NCI-H1436 treated with DMSO at 0.1 percent for 48 hours (cell line): ENCODE measurements around the gene C2CD4C.
"Not testable (repeated sequence)": the region's sequence is repeated elsewhere in the genome, so short reads cannot be mapped to it uniquely, and the experiment has no call there.

Source experiments
- DNase-seq: peaks from one replicate; lab custom pipeline; 2025; lab: John Stamatoyannopoulos, UW

C2CD4C gene

DNA sequence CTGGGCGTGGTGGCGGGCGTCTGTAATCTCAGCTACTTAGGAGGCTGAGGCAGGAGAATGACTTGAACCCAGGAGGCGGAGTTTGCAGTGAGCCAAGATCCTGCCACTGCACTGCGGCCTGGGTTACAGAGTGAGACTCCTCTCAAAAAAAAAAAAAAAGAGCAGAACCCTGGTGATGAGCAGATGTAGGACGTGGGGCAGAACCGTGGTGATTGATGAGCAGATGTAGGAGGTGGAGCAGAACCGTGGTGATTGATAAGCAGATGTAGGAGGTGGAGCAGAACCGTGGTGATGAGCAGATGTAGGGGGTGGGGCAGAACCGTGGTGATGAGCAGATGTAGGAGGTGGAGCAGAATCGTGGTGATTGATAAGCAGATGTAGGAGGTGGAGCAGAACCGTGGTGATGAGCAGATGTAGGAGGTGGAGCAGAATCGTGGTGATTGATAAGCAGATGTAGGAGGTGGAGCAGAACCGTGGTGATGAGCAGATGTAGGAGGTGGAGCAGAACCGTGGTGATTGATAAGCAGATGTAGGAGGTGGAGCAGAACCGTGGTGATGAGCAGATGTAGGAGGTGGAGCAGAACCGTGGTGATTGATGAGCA, 28.2 kb downstream of the C2CD4C start:
- DNase-seq: not testable (repeated sequence)

DNA sequence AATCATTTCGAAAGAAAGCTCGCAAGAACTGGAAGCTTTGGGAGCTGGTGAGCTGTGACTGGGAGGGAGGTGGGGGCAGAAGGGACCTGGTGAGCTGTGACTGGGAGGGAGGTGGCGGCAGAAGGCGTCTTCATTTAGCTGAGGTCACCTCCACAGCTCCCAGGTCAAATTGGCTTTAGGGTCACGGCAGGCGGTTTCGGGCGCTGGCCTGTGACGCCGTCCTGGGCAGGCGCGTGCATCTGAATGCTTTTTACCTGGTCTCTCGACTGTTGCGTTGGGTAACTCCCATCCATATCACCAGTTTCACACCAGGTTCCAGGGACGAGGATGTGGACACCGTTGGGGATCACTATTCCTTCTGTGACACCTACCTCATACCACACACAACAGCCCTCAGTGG, 29.2 kb downstream of the C2CD4C start:
- no peak for DNase-seq

DNA sequence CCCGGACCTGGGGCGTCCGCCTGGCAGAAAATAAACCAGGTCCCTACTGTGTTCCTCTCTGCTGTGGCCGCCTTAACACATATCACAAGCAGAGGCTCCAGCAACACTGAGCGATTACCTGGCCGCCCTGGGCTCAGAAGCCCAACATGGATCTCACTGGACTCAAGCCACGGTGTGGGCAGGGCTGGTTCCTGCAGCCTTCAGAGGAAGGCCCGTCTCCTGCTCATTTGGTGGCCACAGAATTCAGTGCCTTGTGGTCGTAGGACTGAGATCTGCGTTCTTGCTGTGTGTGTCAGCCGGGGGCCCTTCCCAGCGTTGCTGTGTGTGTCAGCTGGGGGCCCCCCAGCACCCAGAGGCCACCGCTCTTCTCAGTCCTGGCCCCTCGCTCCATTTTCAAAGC, 30.2 kb downstream of the C2CD4C start:
- no peak for DNase-seq

DNA sequence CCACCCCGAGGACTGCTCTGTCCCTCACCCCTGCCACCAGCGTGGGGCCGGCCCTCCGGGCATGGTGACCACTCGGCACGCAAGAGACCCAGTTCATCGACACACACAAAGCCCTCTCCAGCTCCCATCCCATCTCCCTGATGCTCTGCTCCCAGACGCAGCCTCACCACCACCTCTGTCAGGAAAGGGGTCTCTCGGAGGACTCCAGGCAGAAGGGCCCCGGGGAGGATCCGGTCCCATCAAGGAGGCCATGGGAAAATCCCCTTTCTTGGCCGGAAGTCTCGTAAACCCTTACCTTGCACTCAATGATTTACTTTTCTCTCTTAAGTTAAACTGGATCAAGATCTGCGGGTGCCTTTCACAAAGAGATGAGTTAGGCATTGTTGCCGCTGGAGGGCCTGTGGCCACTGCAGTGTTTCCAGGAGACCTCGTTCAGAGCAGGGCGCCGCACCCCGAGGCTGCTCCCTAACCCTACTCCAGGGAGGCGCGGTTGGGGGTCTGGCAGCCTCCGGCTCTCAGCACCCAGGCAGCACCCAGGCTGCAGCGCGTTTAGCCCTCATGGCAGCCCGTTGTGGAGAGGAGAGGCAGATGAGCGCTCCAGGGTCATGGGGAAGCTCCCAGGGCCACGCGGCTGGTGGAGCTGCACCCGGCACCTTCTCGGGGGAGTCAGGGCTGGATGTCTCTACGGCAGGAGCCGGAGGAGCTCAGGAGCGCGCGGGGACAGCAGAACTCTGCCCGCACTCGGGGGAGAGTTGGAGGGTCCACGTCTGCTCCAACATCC, 31.0 kb downstream of the C2CD4C start:
- no peak for DNase-seq

DNA sequence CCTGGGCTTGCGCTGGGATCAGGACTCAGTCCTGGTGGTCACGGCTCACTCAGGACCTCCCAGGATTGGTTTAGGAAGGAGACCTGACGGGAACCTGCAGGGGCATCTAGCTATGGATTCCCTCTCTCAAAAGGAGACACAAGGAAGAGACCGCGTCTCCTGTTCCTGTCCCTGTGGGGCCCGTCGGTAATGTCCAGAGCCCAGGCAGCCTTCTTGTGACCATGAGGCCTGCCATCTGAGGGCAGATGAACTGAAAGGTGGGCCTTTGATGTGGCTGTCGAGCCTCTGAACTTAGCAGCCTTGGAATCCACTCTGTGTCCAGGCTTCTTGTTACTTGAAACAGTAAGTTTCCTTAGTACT, 32.9 kb downstream of the C2CD4C start:
- no peak for DNase-seq

DNA sequence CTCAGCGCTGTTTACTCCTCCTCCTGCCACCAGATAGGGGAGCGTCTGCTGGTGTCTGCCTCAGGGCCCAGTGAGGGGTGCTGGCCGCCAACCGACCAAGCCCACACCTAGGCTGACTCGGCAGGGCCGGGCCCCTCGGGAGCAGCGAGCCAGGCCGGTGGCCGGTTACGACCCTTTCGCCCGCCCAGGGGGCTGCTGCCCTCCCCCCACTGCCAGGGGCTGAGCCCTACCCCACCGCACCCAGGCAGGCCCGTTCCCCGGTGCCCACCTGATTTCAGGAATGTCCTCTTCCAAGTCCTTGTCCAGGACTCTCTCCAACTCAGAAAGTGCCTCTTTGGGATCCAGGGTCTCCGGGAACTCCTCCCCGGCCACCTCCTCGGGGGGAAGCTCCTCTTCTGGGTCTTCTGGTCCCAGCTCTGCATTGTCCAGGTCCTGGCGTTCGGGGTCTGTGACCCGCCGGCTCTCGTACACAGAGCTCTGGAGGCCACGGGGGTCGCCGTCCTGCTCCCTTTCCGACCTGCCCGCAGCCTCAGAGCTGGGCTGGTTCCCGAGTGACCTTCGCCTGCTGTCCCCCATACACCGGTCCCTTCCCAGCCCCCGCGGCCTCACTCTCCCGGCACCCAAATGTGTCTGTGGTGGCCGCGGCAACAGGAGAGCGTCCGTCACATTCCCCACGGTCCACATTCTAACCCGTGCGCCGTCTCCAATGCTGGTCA, 33.4 kb downstream of the C2CD4C start:
- no peak for DNase-seq

DNA sequence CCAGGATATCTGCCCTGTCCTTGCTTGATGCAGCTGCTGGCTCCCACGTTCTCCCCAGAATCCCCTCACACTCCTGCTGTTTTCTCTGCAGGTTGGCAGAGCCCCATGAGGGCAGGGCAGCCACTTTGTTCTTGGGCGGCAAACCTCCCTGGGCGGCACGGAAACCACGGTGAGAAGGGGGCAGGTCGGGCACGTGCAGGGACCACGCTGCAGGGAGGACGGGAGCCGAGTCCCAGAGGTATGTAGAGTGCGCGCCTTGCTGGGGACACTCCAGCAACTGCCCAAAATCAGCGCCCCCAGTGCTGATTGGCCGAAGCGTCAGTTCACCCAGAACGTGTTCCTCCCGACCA, 34.1 kb downstream of the C2CD4C start:
- DNase-seq: no peak

DNA sequence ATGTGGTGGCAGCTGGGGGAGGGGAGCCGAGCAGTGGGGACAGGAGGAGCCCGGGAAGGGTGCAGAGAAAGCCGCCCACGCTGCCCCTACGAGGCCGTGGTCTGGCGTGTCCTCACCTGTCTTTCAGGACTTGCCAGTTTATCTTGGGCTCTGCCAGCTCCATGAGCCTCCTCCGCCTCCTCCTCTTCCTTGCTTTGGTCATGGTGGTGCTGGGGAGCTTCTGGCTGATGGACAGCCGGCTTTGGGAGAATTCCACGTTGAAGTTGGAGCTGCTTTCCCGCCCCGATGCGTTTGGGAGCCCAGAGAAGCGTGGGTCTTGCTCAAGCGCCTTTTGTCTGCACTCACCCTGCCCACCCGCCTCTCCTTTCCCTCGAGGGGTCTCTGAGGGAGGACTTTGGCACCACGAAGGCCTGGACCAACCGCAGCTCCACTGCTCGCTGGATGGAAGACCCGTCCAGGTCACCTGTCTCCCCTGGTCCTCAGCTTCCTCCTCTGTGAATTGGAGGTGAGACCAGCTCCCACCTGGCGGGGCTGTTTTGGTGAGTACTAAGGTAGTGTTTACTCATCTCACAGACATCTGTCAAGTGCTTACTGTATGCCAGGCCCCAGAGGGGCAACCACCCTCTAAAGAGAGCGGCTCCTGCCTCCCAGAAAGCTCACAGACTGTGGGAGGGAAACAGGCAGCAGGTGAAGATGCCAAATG, 34.6 kb downstream of the C2CD4C start:
- DNase-seq: no peak

DNA sequence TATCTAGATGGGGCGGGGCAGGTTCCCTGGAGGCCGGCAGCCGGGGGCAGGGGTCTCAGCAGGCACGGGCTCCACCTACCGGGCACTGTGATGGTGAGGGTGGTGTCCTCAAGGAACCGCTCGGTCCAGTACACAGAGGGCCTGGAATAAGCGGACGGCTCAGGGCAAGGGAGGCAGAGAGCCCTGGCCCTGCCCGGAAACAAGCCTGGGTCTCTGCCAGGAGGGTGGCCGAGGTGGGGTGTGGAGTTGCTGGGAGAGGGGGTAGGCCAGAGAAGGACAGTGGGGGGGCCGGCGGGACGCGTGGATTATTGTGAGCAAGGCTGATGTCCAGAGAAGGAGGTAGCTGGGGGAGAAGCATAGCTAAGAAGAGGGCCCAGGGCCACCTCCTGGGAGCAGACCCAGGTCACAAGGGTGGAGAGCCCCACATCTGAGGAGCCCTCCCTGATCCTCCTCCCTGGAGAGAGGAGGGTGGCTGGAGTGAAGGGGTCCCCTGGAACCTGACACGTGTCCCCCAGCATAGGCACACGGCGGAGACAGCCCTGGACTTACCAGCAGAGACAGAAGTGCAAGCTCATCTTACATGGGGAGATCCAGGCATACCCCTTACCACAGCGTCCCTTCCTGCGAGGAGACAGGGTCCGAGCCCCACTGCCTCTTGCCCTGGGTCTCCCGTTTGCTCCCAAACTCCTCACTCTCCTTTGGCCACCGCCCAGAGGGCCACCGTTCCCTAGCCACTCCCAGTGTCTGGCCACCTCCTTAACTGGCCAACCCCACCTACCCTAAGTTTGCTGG, 35.4 kb downstream of the C2CD4C start:
- DNase-seq: no peak

DNA sequence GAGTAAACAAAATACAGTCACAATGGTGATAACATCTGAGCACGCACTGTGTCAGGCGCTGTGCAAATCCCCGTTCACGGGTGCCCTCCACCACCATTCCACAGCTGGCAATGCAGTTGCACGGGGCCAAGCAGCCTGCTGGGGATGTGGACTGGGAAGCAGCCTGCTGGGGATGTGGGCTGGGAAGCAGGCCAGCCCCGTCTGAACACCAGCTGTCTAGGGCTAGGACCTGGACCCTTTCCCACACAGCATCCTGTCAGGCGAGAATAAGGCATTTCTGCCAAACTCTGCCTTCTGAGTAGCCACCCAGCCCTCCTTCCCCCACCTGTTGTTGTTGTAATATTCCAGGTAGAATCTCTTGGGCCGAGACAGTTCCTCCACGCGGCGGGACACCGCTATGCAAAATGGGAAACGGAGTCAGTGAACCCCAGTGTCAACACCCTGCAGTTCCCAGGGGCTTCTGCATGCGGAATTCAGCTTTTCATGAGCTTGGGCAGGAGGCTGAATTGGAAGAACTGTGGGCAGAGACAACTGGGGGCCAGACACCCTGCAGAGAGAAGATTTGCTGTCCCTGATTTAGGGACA, 36.5 kb downstream of the C2CD4C start:
- DNase-seq: no peak

DNA sequence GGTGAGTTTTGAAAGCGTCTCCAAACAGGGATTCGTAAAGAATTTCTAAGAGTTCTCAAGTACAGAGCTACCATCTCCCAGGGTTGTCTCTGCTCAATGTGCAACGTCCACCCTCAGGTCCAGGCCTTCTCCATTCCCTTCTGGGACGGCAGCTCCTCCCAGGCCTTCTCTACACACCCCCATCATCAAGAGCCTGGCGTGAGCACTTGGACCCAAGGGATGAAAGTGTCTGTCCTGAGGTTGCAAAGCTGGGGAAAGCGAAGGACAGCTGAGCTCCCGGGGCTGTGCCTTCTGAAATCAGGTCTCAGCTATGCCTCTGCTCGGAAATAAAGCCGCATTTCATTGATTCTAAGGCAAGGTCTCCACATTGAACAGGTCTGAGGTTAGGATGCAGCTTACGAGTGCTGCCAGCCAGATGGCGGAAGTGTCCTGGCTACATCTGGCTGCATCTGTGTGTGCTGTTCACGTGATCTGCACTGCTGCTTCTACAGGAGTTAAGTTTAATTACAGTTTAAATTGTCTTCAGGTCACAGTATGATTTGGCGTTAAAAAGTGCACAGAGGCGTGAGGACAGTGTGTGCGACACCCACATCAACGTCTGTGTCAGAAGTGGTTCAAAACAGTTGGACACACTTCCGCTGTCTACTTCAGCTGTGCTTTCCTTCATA, 37.3 kb downstream of the C2CD4C start:
- DNase-seq: no peak

DNA sequence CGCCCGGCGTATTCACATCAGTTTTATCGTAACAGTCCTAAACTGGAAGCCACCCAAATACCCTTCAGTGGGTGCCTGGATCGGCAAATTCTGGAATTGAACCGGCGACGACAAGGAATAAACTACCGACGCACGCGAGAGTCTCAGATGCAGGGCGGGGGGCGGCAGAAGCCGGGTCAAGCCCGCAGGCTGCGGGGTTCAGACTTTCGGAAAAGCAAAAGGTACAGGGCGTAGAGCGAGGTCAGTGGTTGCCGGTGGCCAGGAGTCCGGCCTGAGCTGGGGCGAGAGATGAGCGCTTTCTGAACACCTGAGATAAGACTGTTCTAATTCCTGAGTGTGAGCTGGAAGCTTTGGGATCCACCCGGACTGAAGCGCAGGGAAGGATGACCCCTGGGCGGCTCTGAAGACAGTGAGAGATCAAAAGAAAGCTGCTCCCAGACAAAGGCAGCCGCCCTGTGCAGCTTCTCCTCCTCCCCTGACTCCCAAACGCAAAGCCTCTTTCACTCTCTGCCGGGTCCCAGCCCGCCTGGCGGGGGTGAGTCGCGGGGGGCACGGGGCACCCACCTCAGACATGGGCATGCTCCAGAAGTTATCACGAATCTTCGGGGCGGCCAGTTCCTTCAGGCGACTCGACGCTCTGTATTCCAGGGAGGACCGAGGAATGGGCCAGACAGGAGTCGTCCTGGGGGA, 38.2 kb downstream of the C2CD4C start:
- no peak for DNase-seq

DNA sequence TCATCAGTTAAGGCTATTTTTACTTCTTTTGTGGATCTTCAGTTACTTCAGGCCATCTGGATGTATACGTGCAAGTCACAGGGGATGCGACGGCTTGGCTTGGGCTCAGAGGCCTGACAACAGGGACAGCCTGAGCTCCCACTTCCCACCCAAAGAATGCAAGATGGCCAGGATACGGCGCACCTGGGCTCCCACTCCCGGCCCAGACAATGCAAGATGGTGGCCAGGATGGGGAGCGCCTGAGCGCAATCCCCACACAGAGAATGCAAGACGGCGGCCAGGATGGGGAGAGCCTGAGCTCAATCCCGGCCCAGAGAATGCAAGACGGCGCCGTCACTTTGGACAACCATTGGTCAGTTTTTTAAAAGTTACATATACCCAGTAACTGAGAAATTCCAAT, 39.1 kb downstream of the C2CD4C start:
- no peak for DNase-seq

DNA sequence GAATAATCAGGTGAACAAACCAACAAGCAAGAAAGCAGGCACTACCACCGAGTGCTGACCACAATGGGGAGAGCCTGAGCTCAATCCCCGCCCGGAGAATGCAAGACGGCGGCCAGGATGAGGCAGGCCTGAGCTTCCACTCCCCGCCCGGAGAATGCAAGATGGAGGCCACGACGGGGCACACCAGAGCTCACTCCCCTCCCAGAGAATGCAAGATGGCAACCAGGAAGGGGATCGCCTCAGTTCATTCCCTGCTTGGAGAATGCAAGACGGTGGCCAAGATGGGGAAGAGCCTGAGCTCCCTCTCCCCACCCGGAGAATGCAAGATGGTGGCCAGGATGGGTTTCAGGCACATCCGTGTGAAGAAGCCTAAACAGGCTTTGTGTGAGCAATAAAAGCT, 39.7 kb downstream of the C2CD4C start:
- no peak for DNase-seq

DNA sequence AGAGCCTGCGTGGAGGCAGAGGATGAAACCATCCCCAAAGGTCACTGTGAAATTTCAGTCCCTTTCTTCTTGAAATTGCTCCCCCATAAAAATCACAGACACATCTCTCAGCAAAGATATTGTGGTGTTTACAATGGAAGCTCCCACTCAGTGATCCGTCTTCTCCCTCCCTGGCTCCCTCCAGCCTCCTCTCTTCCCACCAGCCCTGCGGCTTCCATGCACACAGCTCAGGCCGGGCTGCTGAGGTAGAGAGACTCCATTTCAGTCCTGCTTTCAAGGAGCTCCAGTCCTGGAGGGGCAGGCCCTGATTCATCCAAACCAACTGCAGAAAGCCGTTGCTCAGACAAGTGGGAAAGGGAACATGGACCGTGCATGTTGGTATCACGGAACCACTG, 40.3 kb downstream of the C2CD4C start:
- DNase-seq: no peak

DNA sequence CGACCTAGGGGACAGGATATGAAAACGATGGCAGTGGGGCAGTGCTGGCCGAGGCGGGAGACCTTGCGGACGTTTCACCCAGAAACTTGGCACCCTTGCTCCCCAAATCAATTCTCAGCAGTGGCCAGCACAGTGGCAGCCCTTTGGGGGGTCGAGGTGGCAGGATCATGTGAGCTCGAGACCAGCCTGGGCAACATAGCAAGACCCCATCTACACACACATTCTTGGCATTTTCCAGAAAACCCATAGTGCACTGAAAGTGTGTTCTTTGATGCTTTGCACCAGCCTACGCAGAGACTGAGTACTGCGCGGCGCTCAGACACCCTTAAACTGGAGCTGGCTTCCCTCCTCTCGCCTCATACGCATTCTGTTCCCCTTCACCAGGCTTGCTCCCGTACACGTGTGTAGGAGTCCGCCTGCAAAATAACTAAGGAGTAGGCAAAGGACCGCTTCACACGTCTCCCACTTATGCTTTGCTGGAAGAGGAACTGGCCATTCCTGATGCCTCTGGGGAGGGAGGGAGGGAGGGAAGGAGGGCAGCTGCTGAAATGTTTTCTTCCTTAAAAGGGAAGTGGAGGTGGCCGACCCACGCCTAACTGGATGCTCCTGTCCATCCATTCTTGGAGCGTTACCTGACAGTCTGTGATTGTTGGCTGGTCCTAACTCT, 40.9 kb downstream of the C2CD4C start:
- DNase-seq: no peak

DNA sequence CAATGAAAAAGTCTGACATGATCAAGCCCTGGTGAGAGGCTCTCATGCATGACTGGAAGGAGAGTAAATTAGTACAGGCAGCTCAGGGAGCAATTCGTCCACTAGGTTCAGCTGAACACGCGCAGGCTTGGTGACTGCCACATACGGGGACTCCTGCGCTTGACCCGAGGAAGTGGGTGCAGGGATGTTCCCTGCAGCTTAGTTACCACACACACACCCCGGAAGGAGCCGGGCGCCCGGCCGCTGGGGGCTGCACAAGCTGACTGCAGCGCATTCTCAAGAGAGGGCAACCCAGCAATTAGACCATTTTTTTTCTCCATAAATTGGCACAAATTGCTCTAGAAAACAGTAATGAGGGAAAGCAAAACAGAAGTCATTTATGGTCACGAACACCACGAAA, 41.4 kb downstream of the C2CD4C start:
- DNase-seq: no peak

DNA sequence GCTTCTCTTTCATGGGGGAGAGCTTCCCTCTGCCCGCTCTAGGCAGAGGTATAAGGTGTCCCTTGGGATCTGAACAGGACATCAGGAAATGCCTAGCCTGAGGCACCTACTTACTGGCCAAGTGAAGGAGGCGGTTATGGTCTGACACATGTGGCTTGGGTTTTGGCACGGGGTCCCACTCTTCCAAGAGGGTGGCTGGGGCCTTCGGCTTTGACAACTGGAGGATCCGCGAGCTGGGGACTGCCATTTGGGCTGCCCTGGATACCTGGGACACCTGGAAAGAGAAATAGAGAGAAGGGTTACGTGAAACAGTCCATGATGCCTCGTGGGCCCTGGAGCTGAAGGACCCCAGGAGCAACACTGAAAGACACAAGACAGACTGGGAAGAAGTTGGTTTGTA, 42.0 kb downstream of the C2CD4C start:
- no peak for DNase-seq

DNA sequence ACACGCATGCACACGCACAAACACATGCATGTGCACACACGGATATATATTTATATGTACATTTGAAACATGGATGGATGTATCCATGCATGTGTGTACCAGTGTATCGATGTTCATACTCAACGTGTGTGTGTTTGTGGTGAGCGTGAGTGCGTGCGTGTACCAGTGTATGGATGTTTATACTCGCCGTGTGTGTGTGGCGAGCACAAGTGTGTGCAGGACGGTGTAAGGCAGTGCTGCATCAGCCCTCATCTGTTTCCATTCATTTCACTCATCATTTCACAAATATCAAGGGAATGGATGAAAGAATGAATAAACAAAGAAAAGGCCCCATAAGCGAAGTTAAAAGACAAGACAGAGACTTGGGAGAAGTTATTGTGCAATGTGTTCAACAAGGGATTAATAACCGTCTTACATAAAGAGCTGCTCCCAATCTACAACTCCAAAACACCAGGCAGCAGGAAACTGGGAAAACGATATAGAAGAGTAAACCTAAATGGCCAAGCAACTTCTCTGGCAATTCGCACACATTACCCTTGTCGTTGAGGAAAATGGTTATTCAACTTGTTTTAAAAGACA, 42.7 kb downstream of the C2CD4C start:
- DNase-seq: no peak
